ENCODE data around the gene BOD1.

Gene BOD1

GRCh38 chr5:173594061-173594460 is 22.4 kb downstream of the BOD1 start:
- Histone ChIP-seq H3K4me2 (ENCODE audit: low read depth, low read length, poor library complexity, severe bottlenecking) (no peak overlapping the region), H3K36me3 (ENCODE audit: insufficient read depth, low read length) (no peaks in the 10 kb centered on the region), H3K9me2 (replicated peaks; ENCODE audit: low read depth, low read length) (no peaks in the 10 kb centered on the region), H3K4me3 (ENCODE audit: low read length, poor library complexity, severe bottlenecking) (no peak overlapping the region), H3K9me3 (ENCODE audit: insufficient read depth, low read depth, low read length) (peaks cover 11% of the 10 kb centered on the region; the same call in 1 of the 2 replicates), H3F3A (ENCODE audit: low read depth) (no peaks in the 10 kb centered on the region), H2AFZ (ENCODE audit: low read length) (no peak overlapping the region), H3K4me1 (ENCODE audit: insufficient read depth, low read length, poor library complexity, severe bottlenecking) (no peaks in the 10 kb centered on the region), H3K79me2 (ENCODE audit: insufficient read depth, low read length) (no peaks in the 10 kb centered on the region), H4K20me1 (ENCODE audit: insufficient read depth, low read length, poor library complexity, severe bottlenecking) (no peaks in the 10 kb centered on the region), H3K27me3 (ENCODE audit: insufficient read depth, low read length, poor library complexity, severe bottlenecking) (no peaks in the 10 kb centered on the region), H3K9ac (ENCODE audit: low read depth, low read length, poor library complexity, severe bottlenecking) (no peak overlapping the region)
- TF ChIP-seq CTCF (conservative IDR thresholded peaks at IDR 0.05; ENCODE audit: low read length) (no peak), EZH2phosphoT487 (IDR thresholded peaks at IDR 0.05; ENCODE audit: borderline replicate concordance) (no peak)

DNA sequence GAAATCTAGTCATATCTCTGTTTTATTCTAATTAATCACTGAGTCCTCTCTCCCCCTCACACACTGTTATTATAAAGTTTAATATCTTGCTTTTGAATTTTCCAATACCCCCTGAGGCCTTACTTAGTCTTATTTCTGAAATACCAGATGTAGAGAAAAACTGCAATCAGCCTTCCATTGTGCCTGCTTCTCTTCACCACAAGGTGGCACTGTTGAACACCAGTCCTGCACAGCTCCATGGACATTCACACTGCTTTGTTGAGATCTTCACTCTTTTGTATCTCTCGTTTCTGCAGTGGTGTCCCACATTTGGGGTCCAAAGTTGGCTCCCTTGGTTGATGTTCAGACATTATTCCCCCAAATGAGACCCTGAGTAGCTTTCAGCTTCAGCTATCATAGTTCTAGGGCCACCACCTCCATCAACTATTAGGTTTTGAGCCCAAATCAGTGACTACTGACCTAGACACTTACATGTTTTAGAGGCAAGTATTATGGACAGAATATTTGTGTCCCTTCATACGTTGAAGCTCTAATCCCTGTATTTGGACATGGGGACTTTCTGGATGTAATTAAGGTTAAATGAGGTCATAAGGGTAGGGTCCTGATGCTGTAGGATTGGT is 24.3 kb downstream of the BOD1 start:
- Histone ChIP-seq H3K4me3 (ENCODE audit: low read length, poor library complexity, severe bottlenecking) (no peak overlapping the region), H3K9me3 (ENCODE audit: insufficient read depth, low read depth, low read length) (peaks cover 11% of the 10 kb centered on the region; the same call in 1 of the 2 replicates), H3K4me2 (ENCODE audit: low read depth, low read length, poor library complexity, severe bottlenecking) (no peak overlapping the region), H3K4me1 (ENCODE audit: insufficient read depth, low read length, poor library complexity, severe bottlenecking) (no peaks in the 10 kb centered on the region), H3K79me2 (ENCODE audit: insufficient read depth, low read length) (no peaks in the 10 kb centered on the region), H3K27me3 (ENCODE audit: insufficient read depth, low read length, poor library complexity, severe bottlenecking) (no peaks in the 10 kb centered on the region), H2AFZ (ENCODE audit: low read length) (no peak overlapping the region), H3K9ac (ENCODE audit: low read depth, low read length, poor library complexity, severe bottlenecking) (no peak overlapping the region), H3K9me2 (replicated peaks; ENCODE audit: low read depth, low read length) (no peaks in the 10 kb centered on the region), H3K36me3 (ENCODE audit: insufficient read depth, low read length) (no peaks in the 10 kb centered on the region), H3F3A (ENCODE audit: low read depth) (no peaks in the 10 kb centered on the region), H4K20me1 (ENCODE audit: insufficient read depth, low read length, poor library complexity, severe bottlenecking) (no peaks in the 10 kb centered on the region)
- TF ChIP-seq EZH2phosphoT487 (IDR thresholded peaks at IDR 0.05; ENCODE audit: borderline replicate concordance) (no peak), CTCF (conservative IDR thresholded peaks at IDR 0.05; ENCODE audit: low read length) (peak; percentile 65)

- no peak overlapping the region for H3K4me3 ChIP-seq (ENCODE audit: low read length, poor library complexity, severe bottlenecking)
- H3K79me2 ChIP-seq (ENCODE audit: insufficient read depth, low read length) = no peaks in the 10 kb centered on the region
- H3F3A ChIP-seq (ENCODE audit: low read depth) = no peaks in the 10 kb centered on the region
- H3K4me2 ChIP-seq (ENCODE audit: low read depth, low read length, poor library complexity, severe bottlenecking) = no peak overlapping the region
- peaks cover 11% of the 10 kb centered on the region; the same call in 1 of the 2 replicates for H3K9me3 ChIP-seq (ENCODE audit: insufficient read depth, low read depth, low read length)
- H3K36me3 ChIP-seq (ENCODE audit: insufficient read depth, low read length) = no peaks in the 10 kb centered on the region
- H4K20me1 ChIP-seq (ENCODE audit: insufficient read depth, low read length, poor library complexity, severe bottlenecking) = no peaks in the 10 kb centered on the region
- H3K9me2 ChIP-seq (replicated peaks; ENCODE audit: low read depth, low read length) = no peaks in the 10 kb centered on the region
- H2AFZ ChIP-seq (ENCODE audit: low read length) = no peak overlapping the region
- TF ChIP-seq EZH2phosphoT487 (IDR thresholded peaks at IDR 0.05; ENCODE audit: borderline replicate concordance) (no peak), CTCF (conservative IDR thresholded peaks at IDR 0.05; ENCODE audit: low read length) (no peak)
- no peaks in the 10 kb centered on the region for H3K27me3 ChIP-seq (ENCODE audit: insufficient read depth, low read length, poor library complexity, severe bottlenecking)
- H3K9ac ChIP-seq (ENCODE audit: low read depth, low read length, poor library complexity, severe bottlenecking) = no peak overlapping the region
- H3K4me1 ChIP-seq (ENCODE audit: insufficient read depth, low read length, poor library complexity, severe bottlenecking) = no peaks in the 10 kb centered on the region
Measured at GRCh38 chr5:173591056-173591514, 25.4 kb downstream of the BOD1 start.
